Effector memory CD4-positive, alpha-beta T cell (primary cell): ENCODE data around the gene ATP13A5.

ENCODE experiments used
- DNase-seq, 3 donors: peaks; one replicate each; pipeline ENCODE4 v3.0.0-alpha.2; 2020
- H3K27ac ChIP-seq: 2 replicates; pipeline ENCODE4 v1.7.0; 2013; ENCODE audit warnings: mild to moderate bottlenecking, low read length, moderate library complexity; ENCODE audit not compliant: insufficient read depth, poor library complexity, severe bottlenecking
- H3K27me3 ChIP-seq: replicated peaks from 2 replicates; pipeline ENCODE4 v1.7.0; 2013; ENCODE audit warnings: mild to moderate bottlenecking, low read length; ENCODE audit not compliant: insufficient read depth, control insufficient read depth, poor library complexity, severe bottlenecking
- H3K36me3 ChIP-seq: 2 replicates; pipeline ENCODE4 v1.7.0; 2013; ENCODE audit warnings: mild to moderate bottlenecking, low read length, moderate library complexity; ENCODE audit not compliant: control insufficient read depth, insufficient read depth
- H3K4me1 ChIP-seq: 2 replicates; pipeline ENCODE4 v1.7.0; 2013; ENCODE audit warnings: low read length, mild to moderate bottlenecking; ENCODE audit not compliant: control insufficient read depth, insufficient read depth, poor library complexity, severe bottlenecking
- H3K4me3 ChIP-seq: 2 replicates; pipeline ENCODE4 v1.7.0; 2013; ENCODE audit warnings: low read length, low read depth, mild to moderate bottlenecking; ENCODE audit not compliant: insufficient read depth, poor library complexity, severe bottlenecking
- H3K9me3 ChIP-seq: 2 replicates; pipeline ENCODE4 v1.7.0; 2013; ENCODE audit warnings: mild to moderate bottlenecking, low read length, moderate library complexity; ENCODE audit not compliant: control insufficient read depth

Gene ATP13A5

GRCh38 chr3:193317682-193318300, 60.8 kb downstream of the ATP13A5 start:
- Histone ChIP-seq H3K27me3 (no peaks in the 10 kb centered on the region), H3K4me3 (no peak overlapping the region), H3K27ac (no peak overlapping the region), H3K36me3 (no peaks in the 10 kb centered on the region), H3K9me3 (no peaks in the 10 kb centered on the region), H3K4me1 (no peaks in the 10 kb centered on the region)
- no peak for DNase-seq

- no peaks in the 10 kb centered on the region for H3K36me3 ChIP-seq
- no peak overlapping the region for H3K4me3 ChIP-seq
- no peak for DNase-seq
- no peak overlapping the region for H3K27ac ChIP-seq
- no peaks in the 10 kb centered on the region for H3K27me3 ChIP-seq
- no peaks in the 10 kb centered on the region for H3K4me1 ChIP-seq
- no peaks in the 10 kb centered on the region for H3K9me3 ChIP-seq
These were observed 64.4 kb downstream of the ATP13A5 start for GRCh38 chr3:193314161-193314560.

GRCh38 chr3:193313061-193313958, 65.2 kb downstream of the ATP13A5 start:
- no peak overlapping the region for H3K27ac ChIP-seq
- H3K27me3 ChIP-seq: no peaks in the 10 kb centered on the region
- no peak for DNase-seq
- H3K4me1 ChIP-seq: no peaks in the 10 kb centered on the region
- no peak overlapping the region for H3K4me3 ChIP-seq
- H3K9me3 ChIP-seq: no peaks in the 10 kb centered on the region
- no peaks in the 10 kb centered on the region for H3K36me3 ChIP-seq

GRCh38 chr3:193310914-193311723, 67.4 kb downstream of the ATP13A5 start:
- no peak overlapping the region for H3K4me3 ChIP-seq
- H3K27me3 ChIP-seq: no peaks in the 10 kb centered on the region
- H3K9me3 ChIP-seq: no peaks in the 10 kb centered on the region
- H3K4me1 ChIP-seq: no peaks in the 10 kb centered on the region
- no peaks in the 10 kb centered on the region for H3K36me3 ChIP-seq
- no peak for DNase-seq
- no peak overlapping the region for H3K27ac ChIP-seq

- no peak for DNase-seq
- Histone ChIP-seq H3K27me3 (no peaks in the 10 kb centered on the region), H3K36me3 (no peaks in the 10 kb centered on the region), H3K4me3 (no peak overlapping the region), H3K9me3 (no peaks in the 10 kb centered on the region), H3K27ac (no peak overlapping the region), H3K4me1 (no peaks in the 10 kb centered on the region)
These were observed 73.2 kb downstream of the ATP13A5 start for GRCh38 chr3:193305356-193305755.

- H3K4me3 ChIP-seq: no peak overlapping the region
- no peak for DNase-seq
These were observed 77.1 kb downstream of the ATP13A5 start for GRCh38 chr3:193301433-193301832.

GRCh38 chr3:193297421-193297820, 81.1 kb downstream of the ATP13A5 start:
- DNase-seq: no peak
- Histone ChIP-seq H3K36me3 (no peaks in the 10 kb centered on the region), H3K27ac (no peak overlapping the region), H3K4me3 (no peak overlapping the region), H3K4me1 (no peaks in the 10 kb centered on the region), H3K27me3 (no peaks in the 10 kb centered on the region), H3K9me3 (no peaks in the 10 kb centered on the region)

More at GRCh38 chr3:193301433-193301832, 77.1 kb downstream of the ATP13A5 start:
- Histone ChIP-seq H3K4me1 (no peaks in the 10 kb centered on the region), H3K36me3 (no peaks in the 10 kb centered on the region), H3K27ac (no peak overlapping the region), H3K9me3 (no peaks in the 10 kb centered on the region), H3K27me3 (no peaks in the 10 kb centered on the region)

- no peak overlapping the region for H3K27ac ChIP-seq
- no peak overlapping the region for H3K4me3 ChIP-seq
- no peaks in the 10 kb centered on the region for H3K36me3 ChIP-seq
- no peaks in the 10 kb centered on the region for H3K9me3 ChIP-seq
- H3K27me3 ChIP-seq: no peaks in the 10 kb centered on the region
- DNase-seq: no peak
- no peaks in the 10 kb centered on the region for H3K4me1 ChIP-seq
These were observed 82.6 kb downstream of the ATP13A5 start for GRCh38 chr3:193295985-193296384.

- Histone ChIP-seq H3K27ac (no peak overlapping the region), H3K36me3 (no peaks in the 10 kb centered on the region), H3K27me3 (no peaks in the 10 kb centered on the region), H3K4me3 (no peak overlapping the region), H3K9me3 (no peaks in the 10 kb centered on the region), H3K4me1 (no peaks in the 10 kb centered on the region)
- DNase-seq: no peak
These were observed 86.2 kb downstream of the ATP13A5 start for GRCh38 chr3:193292386-193292785.
